GM19372 (cell line): ENCODE results near the gene INHBB.

ENCODE experiments used
- ATAC-seq: cut with Tn5 transposase; IDR thresholded peaks from one replicate; pipeline ENCODE4 v1.9.1; 2021; ENCODE audit warnings: mild to moderate bottlenecking, low read depth, moderate library complexity; ENCODE audit not compliant: unreplicated experiment

INHBB gene

GRCh38 chr2:120393456-120393855, 47.5 kb downstream of the INHBB start:
- ATAC-seq = no peak

GRCh38 chr2:120394764-120395163, 48.8 kb downstream of the INHBB start:
- no peak for ATAC-seq

GRCh38 chr2:120395221-120396012, 49.5 kb downstream of the INHBB start:
- no peak for ATAC-seq

- ATAC-seq = no peak
Observed at GRCh38 chr2:120396013-120396860, 50.3 kb downstream of the INHBB start.

- ATAC-seq = no peak
Observed at GRCh38 chr2:120396861-120397811, 51.2 kb downstream of the INHBB start.

- ATAC-seq = no peak
Observed at GRCh38 chr2:120398051-120398995, 52.4 kb downstream of the INHBB start.

- ATAC-seq = no peak
Observed at GRCh38 chr2:120398996-120399888, 53.3 kb downstream of the INHBB start.

- no peak for ATAC-seq
Observed at GRCh38 chr2:120399889-120400240, 53.9 kb downstream of the INHBB start.

- ATAC-seq = no peak
Observed at GRCh38 chr2:120400551-120400950, 54.6 kb downstream of the INHBB start.
